Stimulated activated CD4-positive, alpha-beta T cell treated with anti-CD3 and anti-CD28 coated beads, Interleukin-4, amount 100 ng/mL, for 4 hours (primary cell): Measurements from ENCODE around the gene KRTAP9-9.
"Not testable (repeated sequence)": the region's sequence is repeated elsewhere in the genome, so short reads cannot be mapped to it uniquely, and the experiment has no call there.

Source experiments
- DNase-seq, 2 experiments: peaks; one replicate each; pipeline ENCODE4 v3.0.0-alpha.2; 2020

KRTAP9-9 gene

DNA sequence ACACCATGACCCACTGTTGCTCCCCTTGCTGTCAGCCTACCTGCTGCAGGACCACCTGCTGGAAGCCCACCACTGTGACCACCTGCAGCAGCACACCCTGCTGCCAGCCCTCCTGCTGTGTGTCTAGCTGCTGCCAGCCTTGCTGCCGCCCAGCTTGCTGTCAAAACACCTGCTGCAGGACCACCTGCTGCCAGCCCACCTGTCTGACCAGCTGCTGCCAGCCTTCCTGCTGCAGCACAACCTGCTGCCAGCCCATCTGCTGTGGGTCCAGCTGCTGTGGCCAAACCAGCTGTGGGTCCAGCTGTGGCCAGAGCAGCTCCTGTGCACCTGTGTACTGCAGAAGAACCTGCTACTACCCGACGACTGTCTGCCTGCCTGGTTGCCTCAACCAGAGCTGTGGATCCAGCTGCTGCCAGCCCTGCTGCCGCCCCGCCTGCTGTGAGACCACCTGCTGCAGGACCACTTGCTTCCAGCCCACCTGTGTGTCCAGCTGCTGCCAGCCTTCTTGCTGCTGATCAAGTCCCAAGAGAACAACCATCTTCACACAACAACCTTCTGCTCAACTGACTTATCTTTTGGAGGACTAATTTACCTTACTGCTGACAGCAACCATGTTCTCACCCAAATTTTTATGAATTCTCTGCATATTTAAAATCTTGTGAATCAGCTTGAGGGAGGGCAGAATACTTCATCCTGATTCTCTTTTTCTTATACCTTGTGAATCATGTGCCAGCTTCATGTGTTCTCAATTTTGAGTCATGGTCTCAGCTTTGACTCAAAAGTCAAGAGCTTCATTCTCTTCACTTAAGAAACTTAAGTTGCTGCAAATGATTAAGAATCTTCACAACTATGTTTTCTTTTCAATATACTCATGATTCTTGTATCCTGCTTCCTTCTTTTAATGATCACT, at the start of gene KRTAP9-9:
Gene KRTAP9-9, plus strand, starts transcription at position 4 of the 910 bp plus-strand sequence.
- DNase-seq, result not testable (repeated sequence)

DNA sequence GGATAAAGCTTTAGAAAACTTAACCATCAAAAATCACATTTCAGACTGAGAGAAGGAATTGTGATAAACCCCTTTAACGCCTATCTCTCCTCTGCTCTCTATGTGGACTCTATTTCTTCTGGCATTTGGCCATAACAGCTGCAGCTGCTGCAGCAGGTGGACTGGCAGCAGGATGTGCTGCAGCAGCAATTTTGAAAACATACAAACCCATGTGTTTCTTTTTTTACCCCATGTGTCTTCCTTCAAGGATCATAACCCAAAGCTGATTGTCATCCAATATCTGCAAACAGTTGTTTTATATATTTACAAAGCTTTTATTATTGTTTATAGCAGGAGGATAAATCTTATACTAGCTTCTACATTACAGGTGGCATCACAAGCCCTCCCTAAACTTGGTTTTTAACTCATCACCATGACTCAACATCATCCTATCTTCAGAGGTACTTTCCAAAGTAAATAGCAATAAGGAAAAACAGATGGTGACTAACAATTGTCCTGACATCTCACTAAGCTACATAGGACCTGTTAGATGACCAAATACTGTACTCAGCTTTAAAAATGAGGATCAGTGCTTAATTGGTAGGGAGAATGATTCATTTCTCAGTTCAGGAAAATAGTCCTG, 43.2 kb upstream of the KRTAP9-9 start:
- no peak for DNase-seq

DNA sequence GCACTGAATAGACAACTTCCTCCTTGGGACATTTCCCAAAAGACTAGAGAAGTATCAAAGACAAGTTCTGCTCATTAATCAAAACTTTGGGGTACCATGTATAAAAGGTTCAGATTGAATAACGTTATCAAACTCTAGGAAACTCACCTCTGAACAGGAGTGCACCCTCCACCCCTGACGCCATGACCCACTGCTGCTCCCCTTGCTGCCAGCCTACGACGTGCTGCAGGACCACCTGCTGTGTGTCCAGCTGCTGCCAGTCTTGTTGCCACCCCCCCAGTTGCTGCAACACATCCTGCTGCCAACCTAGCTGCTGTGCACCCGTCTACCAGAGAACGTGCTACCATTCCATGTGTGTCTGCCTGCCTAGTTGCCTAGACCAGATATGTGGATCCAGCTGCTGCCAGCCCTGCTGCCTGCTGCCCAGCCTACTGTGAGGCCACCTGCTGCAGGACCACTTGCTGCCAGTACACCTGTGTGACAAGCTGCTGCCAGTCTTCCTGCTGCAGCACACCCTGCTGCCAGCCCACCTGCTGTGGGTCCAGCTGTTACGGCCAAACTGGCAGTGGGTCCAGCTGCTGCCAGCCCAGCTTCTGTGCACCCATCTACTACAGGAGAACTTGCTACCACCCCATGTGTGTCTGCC, 42.5 kb upstream of the KRTAP9-9 start:
- no peak for DNase-seq

DNA sequence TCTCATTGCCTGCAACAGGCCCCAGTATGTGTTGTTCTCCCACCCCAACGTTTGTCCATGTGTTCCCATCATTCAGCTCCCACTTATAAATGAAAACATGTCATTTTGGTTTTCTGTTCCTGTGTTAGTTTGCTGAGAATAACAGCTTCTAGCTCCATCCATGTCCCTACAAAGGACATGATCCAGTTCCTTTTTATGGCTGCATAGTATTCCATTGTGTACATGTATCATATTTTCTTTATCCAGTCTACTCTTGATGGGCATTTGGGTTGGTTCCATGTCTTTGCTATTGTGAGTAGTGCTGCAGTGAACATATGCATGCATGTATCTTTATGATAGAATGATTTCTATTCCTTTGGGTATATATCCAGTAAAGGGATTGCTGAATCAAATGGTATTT, 39.5 kb upstream of the KRTAP9-9 start:
- DNase-seq, result no peak

DNA sequence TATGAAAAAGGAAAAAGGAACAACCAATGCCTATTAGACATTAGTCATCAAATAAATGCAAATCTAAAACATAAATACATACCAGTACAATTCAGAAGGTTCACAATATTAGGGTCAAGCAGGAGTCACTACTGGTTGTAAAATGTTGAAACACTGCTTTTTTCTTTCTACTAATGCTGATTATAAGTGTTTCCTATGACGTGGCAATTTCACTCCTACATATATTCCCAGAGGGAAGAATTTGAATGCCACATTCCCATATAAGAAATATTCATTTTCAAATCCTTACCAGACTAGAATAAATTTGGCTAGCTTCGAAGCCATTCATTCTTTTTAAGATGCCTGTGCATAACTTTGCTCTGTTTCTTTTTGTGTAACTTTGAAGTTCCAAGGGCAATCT, 31.4 kb upstream of the KRTAP9-9 start:
- DNase-seq, result no peak

DNA sequence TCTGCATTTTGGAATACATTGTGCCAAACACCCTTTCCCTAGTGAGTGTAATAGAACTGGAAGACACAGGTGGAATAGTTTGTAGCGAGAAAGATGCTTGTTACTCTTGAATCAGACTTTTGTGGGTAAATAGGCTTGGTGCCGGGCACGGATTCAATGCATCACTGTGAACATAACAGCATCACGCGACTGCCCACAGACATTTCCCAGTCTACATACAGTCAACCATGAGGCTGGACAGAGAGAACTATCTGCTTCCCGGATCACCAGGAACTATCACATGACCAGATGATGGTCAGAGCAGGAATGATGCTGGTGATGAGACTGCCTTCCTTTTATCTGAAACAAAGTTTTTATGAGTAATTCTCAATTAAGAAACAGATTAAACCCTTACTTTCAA, 29.1 kb upstream of the KRTAP9-9 start:
- no peak for DNase-seq

DNA sequence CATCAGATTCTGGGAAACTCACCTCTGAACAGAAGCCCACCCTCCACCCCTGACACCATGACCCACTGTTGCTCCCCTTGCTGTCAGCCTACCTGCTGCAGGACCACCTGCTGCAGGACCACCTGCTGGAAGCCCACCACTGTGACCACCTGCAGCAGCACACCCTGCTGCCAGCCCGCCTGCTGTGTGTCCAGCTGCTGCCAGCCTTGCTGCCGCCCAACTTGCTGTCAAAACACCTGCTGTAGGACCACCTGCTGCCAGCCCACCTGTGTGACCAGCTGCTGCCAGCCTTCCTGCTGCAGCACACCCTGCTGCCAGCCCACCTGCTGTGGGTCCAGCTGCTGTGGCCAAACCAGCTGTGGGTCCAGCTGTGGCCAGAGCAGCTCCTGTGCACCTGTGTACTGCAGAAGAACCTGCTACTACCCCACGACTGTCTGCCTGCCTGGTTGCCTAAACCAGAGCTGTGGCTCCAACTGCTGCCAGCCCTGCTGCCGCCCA, 28.5 kb upstream of the KRTAP9-9 start, which contains the start of gene KRTAP9-2:
Gene KRTAP9-2, plus strand, starts transcription at position 51 of the 498 bp plus-strand sequence. Its CDS starts 7 bp downstream, at position 58.
- not testable (repeated sequence) for DNase-seq

DNA sequence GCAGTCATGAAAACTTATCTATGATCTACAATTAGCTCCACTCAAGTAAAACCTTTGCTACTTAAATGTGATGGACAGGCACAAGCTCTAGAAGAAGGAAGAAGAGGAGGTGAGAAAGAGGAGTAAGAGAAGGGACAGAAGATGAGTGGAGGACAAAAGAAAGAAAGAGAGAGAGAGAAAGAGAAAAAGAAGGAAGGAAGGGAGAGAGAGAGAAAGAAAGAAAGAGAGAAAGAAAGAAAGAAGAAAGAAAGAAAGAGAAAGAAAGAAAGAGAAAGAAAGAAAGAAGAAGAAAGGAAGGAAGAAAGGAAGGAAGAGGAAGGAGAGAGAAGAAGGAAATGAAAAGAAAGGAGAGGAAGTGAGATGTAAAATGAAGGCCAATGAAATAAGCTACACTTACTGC, 25.1 kb upstream of the KRTAP9-9 start:
- DNase-seq, result no peak

DNA sequence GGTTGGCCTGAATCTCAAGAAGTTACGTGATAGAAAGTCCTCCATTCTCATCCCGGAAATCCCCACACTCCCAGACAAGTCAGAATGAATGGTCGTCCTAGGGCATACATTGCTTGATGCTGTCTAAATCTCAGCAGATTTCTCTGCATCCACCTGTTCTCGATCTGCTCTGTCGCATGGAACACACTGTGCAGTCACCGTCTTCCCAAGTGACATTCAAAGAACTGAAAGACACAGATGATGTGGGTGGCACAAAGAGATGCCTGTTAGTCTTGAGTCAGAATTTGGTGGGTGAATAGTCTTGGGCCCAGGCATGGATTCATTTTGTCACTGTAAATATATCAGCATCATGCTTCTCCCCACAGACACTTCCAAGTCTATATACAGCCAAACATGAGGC, 23.5 kb upstream of the KRTAP9-9 start:
- no peak for DNase-seq

DNA sequence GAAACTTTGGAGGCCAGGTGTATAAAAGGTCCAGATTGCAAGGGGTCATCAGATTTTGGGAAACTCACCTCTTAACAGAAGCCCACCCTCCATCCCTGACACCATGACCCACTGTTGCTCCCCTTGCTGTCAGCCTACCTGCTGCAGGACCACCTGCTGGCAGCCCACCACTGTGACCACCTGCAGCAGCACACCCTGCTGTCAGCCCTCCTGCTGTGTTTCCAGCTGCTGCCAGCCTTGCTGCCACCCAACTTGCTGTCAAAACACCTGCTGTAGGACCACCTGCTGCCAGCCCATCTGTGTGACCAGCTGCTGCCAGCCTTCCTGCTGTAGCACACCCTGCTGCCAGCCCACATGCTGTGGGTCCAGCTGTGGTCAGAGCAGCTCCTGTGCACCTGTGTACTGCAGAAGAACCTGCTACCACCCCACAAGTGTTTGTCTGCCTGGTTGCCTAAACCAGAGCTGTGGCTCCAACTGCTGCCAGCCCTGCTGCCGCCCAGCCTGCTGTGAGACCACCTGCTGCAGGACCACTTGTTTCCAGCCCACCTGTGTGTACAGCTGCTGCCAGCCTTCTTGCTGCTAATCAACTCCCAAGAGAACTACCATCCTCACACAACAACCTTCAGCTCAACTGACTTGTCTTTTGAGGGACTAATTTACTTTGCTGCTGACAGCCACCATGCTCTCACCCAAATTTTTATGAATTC, 22.6 kb upstream of the KRTAP9-9 start, which contains the start of gene KRTAP9-3:
Gene KRTAP9-3, plus strand, starts transcription at position 51 of the 707 bp plus-strand sequence. Its CDS starts 53 bp downstream, at position 104.
- DNase-seq, result not testable (repeated sequence)

DNA sequence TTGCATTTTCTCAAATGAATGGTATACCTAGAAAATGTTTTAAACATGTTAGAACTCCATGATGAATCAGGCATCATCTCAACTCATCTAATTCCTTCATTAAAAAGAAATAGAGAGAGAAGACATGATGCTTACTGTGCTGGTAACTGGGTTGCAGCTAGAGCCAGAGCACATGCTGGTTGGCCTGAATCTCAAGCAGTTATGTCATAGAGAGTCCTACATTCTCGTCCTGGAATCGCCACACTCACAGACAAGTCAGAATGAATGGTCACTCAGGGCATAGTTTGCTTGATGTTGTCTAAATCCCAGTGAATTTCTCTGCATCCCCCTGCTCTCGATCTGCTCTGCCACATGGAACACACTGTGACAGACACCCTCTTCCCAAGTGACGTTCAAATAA, 18.1 kb upstream of the KRTAP9-9 start:
- not testable (repeated sequence) for DNase-seq

DNA sequence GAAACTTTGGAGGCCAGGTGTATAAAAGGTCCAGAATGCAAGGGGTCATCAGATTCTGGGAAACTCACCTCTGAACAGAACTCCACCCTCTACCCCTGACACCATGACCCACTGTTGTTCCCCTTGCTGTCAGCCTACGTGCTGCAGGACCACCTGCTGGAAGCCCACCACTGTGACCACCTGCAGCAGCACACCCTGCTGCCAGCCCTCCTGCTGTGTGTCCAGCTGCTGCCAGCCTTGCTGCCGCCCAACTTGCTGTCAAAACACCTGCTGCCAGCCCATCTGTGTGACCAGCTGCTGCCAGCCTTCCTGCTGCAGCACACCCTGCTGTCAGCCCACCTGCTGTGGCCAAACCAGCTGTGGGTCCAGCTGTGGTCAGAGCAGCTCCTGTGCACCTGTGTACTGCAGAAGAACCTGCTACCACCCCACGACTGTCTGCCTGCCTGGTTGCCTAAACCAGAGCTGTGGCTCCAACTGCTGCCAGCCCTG, 17.2 kb upstream of the KRTAP9-9 start, which contains the start of gene KRTAP9-8:
Gene KRTAP9-8, plus strand, starts transcription at position 51 of the 489 bp plus-strand sequence. Its CDS starts 53 bp downstream, at position 104.
- DNase-seq, result not testable (repeated sequence)

DNA sequence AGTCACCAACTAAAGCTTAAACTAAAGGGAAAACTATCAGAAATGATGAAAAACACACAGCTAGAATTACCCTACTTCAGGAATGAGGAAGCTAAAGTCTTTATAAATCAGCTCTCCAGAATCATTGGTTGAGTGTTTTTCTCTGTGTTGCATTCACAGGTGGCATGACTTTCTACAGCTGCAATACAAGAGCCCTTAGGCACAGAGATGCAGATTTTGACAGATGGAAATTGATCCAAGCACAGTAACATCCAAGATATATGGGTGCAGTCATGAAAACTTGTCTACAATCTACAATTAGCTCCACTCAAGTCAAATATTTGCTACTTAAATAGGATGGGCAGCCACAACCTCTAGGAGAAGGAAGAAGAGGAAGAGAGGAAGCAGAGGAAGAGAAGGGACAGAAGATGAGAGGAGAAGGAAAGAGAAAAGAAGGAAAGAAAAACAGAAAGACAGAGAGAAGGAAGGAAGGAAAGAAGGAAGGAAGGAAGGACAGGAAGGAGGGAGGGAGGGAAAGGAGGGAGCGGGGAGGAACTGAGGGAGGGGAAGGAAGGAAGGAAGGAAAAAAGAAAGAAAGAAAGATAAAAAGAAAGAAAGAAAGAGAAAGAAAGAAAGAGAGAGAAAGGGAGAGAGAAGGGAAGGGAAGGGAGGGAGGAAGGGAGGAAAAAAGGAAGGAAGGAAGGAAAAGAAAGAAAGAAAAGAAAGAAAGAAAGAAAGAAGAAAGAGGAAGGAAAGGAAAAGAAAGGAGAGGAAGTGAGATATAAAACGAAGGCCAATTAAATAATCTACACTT, 8.0 kb upstream of the KRTAP9-9 start:
- not testable (repeated sequence) for DNase-seq

DNA sequence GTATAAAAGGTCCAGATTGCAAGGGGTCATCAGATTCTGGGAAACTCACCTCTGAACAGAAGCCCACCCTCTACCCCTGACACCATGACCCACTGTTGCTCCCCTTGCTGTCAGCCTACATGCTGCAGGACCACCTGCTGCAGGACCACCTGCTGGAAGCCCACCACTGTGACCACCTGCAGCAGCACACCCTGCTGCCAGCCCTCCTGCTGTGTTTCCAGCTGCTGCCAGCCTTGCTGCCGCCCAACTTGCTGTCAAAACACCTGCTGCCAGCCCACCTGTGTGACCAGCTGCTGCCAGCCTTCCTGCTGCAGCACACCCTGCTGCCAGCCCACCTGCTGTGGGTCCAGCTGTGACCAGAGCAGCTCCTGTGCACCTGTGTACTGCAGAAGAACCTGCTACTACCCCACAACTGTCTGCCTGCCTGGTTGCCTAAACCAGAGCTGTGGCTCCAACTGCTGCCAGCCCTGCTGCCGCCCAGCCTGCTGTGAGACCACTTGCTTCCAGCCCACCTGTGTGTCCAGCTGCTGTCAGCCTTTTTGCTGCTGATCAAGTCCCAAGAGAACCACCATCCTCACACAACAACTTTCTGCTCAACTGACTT, 5.4 kb upstream of the KRTAP9-9 start, which contains the start of gene KRTAP9-4:
Gene KRTAP9-4, plus strand, starts transcription at position 51 of the 604 bp plus-strand sequence. Its CDS starts 34 bp downstream, at position 85.
- not testable (repeated sequence) for DNase-seq

DNA sequence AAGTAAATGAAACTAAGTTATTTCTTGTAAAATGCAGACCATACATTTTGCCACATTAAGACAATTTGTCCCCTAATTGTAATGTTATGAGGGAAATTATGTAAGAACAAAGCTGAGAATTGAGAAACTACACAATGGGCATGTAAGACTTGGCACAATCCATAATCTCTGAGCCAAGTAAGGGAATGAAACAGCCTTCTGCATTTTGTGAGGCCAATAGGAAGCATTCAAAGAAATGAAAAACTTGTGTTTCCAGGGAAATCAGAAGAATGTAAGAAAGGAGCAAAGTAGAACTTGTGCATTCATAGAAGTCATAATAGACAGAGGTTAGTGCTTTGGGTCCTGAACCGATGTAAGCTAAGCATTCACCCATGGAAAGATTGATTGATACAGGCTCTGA, 3.9 kb upstream of the KRTAP9-9 start:
- no peak for DNase-seq

DNA sequence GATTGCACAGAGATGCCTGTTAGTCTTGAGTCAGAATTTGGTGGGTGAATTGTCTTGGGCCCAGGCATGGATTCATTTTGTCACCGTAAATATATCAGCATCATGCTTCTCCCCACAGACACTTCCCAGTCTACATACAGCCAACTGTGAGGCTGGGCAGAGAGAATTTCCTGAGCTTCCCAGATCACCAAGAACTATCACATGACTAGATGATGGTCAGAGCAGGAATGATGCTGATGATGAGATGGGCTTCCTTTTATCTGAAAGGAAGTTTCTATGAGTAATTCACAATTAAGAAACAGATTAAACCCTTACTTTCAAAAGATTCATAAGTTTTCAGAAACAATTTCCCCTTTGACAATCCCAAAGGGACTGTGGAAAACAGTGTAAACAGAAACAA, 323 bp upstream of the KRTAP9-9 start:
- DNase-seq, result no peak

DNA sequence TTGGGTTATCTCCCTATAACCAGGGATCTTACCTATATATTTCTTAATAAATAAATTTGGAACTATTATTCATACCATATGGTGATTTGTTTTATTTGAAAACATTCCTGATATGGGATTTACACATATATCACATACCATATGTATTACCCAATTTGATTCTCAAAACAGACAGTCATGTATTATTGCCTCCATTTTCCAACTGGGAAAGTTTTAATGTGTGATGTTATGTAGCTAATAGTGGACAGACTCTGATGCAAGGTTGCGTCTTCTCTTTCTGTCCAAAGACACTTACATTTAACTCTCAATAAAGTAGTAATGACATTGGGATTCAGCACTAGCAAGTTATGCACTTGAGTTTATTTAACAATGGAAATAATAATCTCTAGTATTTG, 1.1 kb downstream of the KRTAP9-9 start:
- no peak for DNase-seq

DNA sequence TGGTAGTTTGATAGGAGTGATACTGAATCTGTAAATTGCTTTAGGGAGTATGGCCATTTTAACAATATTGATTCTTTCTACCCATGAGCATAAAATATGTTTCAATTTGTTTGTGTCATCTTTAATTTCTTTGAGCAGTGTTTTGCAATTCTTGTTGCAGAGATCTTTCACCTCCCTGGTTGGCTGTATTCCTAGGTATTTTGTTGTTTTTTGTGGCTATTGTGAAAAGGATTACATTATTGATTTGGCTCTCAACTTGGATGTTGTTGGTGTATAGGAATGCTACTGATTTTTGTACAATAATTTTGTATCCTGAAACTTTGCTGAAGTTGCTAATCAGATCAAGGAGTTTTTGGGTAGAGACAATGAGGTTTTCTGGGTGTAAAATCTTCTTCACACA, 3.2 kb downstream of the KRTAP9-9 start:
- DNase-seq, result no peak

DNA sequence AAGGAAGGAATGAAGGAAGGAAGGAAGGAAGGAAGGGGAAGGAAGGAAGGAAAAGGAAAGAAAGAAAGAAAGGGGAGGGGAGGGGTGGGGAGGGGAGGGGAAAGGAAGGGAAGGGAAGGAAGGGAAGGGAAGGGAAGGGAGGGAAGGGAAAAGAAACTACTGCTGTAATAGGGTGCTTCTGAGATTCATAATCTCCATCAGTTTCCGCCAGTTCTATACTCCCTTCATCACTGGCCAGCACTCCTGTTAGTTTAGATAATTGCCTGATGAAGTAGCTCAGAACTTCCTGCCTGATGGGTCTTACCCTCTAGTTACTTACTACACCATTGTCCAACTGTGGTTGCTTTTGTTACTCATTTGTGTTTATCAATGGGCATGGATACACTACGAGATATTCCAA, 8.0 kb downstream of the KRTAP9-9 start:
- DNase-seq, result no peak

DNA sequence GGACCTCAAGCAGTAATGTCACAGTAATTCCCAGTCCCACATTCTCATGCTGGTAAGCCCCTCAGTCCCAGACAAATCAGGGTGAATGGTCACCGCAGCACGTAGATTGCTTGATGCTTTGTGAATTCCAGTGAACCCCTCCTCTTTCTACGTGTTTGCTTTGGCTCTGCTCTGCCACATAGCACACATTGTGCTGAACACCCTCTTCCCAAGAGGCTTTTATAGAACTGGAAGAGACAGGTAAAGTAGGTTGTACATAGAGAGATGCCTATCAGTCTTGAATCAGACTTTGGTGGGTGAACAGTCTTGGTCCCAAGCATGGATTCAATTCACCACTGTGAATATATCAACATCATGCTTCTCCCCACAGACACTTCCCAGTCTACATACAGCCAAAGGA, 9.4 kb downstream of the KRTAP9-9 start:
- no peak for DNase-seq

DNA sequence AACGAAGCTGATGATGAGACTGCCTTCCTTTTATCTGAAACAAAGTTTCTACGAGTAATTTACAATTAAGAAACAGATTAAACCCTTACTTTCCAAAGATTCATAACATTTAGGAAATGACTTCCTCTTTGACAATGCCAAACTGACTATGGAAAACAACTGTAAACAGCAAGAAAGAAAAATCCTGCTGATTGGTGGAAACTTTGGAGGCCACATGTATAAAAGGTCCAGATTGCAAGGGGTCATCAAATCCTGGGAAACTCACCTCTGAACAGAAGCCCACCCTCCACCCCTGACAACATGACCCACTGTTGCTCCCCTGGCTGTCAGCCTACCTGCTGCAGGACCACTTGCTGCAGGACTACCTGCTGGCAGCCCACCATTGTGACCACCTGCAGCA, 9.9 kb downstream of the KRTAP9-9 start, which contains the start of gene KRTAP9-6:
Gene KRTAP9-6, plus strand, starts transcription at position 301 of the 400 bp plus-strand sequence. Its CDS starts 0 bp downstream, at position 301.
- DNase-seq, result no peak
